ENCODE measurements around the gene BIRC6.

Gene BIRC6

GRCh38 chr2:32372519-32373182, 15.8 kb downstream of the BIRC6 start:
- no peak for DNase-seq (ENCODE audit: low spot score)

- no peak for DNase-seq (ENCODE audit: low spot score)
These were observed 18.5 kb downstream of the BIRC6 start for GRCh38 chr2:32375228-32375892.

- DNase-seq (ENCODE audit: low spot score): no peak
These were observed 19.9 kb downstream of the BIRC6 start for GRCh38 chr2:32376756-32377155.

- no peak for DNase-seq (ENCODE audit: low spot score)
These were observed 21.1 kb downstream of the BIRC6 start for GRCh38 chr2:32377928-32378327.

GRCh38 chr2:32379352-32379751, 22.5 kb downstream of the BIRC6 start:
- no peak for DNase-seq (ENCODE audit: low spot score)

- DNase-seq (ENCODE audit: low spot score): no peak
These were observed 27.0 kb downstream of the BIRC6 start for GRCh38 chr2:32383858-32384257.

GRCh38 chr2:32384529-32384928, 27.7 kb downstream of the BIRC6 start:
- no peak for DNase-seq (ENCODE audit: low spot score)

GRCh38 chr2:32386739-32387138, 29.9 kb downstream of the BIRC6 start:
- no peak for DNase-seq (ENCODE audit: low spot score)

GRCh38 chr2:32399221-32399620, 42.4 kb downstream of the BIRC6 start:
- no peak for DNase-seq (ENCODE audit: low spot score)

- DNase-seq (ENCODE audit: low spot score): no peak
These were observed 45.3 kb downstream of the BIRC6 start for GRCh38 chr2:32402091-32402490.

GRCh38 chr2:32403782-32404181, 47.0 kb downstream of the BIRC6 start:
- no peak for DNase-seq (ENCODE audit: low spot score)

GRCh38 chr2:32404691-32405090, 47.9 kb downstream of the BIRC6 start:
- no peak for DNase-seq (ENCODE audit: low spot score)

- DNase-seq (ENCODE audit: low spot score): no peak
These were observed 59.7 kb downstream of the BIRC6 start for GRCh38 chr2:32416519-32416918.

- no peak for DNase-seq (ENCODE audit: low spot score)
These were observed 60.8 kb downstream of the BIRC6 start for GRCh38 chr2:32417659-32418058.

- DNase-seq (ENCODE audit: low spot score): no peak
These were observed 62.0 kb downstream of the BIRC6 start for GRCh38 chr2:32418778-32419177.

- DNase-seq (ENCODE audit: low spot score): no peak
These were observed 65.3 kb downstream of the BIRC6 start for GRCh38 chr2:32422133-32422532.

- no peak for DNase-seq (ENCODE audit: low spot score)
These were observed 66.7 kb downstream of the BIRC6 start for GRCh38 chr2:32423536-32423935.

- DNase-seq (ENCODE audit: low spot score): no peak
These were observed 67.9 kb downstream of the BIRC6 start for GRCh38 chr2:32424739-32425138.

GRCh38 chr2:32425719-32426141, 68.9 kb downstream of the BIRC6 start:
- no peak for DNase-seq (ENCODE audit: low spot score)

- no peak for DNase-seq (ENCODE audit: low spot score)
These were observed 71.1 kb downstream of the BIRC6 start for GRCh38 chr2:32427672-32428610.

GRCh38 chr2:32430804-32431203, 74.0 kb downstream of the BIRC6 start:
- DNase-seq (ENCODE audit: low spot score): no peak

GRCh38 chr2:32436150-32436549, 79.3 kb downstream of the BIRC6 start:
- no peak for DNase-seq (ENCODE audit: low spot score)

- DNase-seq (ENCODE audit: low spot score): no peak
These were observed 85.2 kb downstream of the BIRC6 start for GRCh38 chr2:32442020-32442467.

All from NAMALWA (cell line).